Upper lobe of left lung (tissue), 4 donors: ENCODE data around the gene SLC10A7.

Experiments used
- CTCF ChIP-seq, 6 experiments: fragments of 450-650 bp in 4 of 6; fragments of 200-600 bp in 2 of 6; sonication (generic) in 2 of 6; IDR thresholded peaks; one replicate each; pipeline ENCODE4 v1.5.1; 2016 to 2019; ENCODE audit warnings: antibody characterized with exemption in 6 of 6
- EP300 ChIP-seq, 4 donors: sonication (generic); formaldehyde crosslinking; IDR thresholded peaks; one replicate each; pipeline ENCODE4 v1.5.1; 2017; ENCODE audit warnings: antibody characterized with exemption in 4 of 4, control low read depth in 2 of 4
- POLR2A ChIP-seq, 4 donors: fragments of 450-650 bp; IDR thresholded peaks; one replicate each; pipeline ENCODE4 v1.5.1; 2016 to 2017; ENCODE audit warnings: antibody characterized with exemption in 4 of 4, mild to moderate bottlenecking in 2 of 4
- POLR2AphosphoS5 ChIP-seq, 2 donors: sonication (generic); formaldehyde crosslinking; IDR thresholded peaks; one replicate each; pipeline ENCODE4 v1.5.1; 2017; ENCODE audit warnings: antibody characterized with exemption in 2 of 2

GRCh38 chr4:146275370-146275769 lies 246.4 kb downstream of the SLC10A7 start:
- TF ChIP-seq POLR2AphosphoS5 (IDR thresholded peaks at IDR 0.05) (no peak), CTCF (IDR thresholded peaks at IDR 0.05) (no peak), POLR2A (IDR thresholded peaks at IDR 0.05) (no peak), EP300 (IDR thresholded peaks at IDR 0.05) (no peak)
